Vagina (tissue), 2 donors: Measurements from ENCODE around the gene PEPD. TPM values are rescaled to one million over a fixed set of nuclear protein-coding genes. Genes with fewer than 3 reads are reported as not detected.

ENCODE experiments used
- DNase-seq, 2 donors: peaks; one replicate each; pipeline ENCODE4 v3.0.0-alpha.2; 2017; ENCODE audit errors: extremely low spot score in 2 of 2
- H3K27ac ChIP-seq: fragments of 200-600 bp; sonication (generic); one replicate; pipeline ENCODE4 v1.5.1; 2019
- H3K27me3 ChIP-seq: fragments of 200-600 bp; sonication (generic); one replicate; pipeline ENCODE4 v1.5.1; 2019
- H3K36me3 ChIP-seq, 2 donors: fragments of 200-600 bp; sonication (generic); one replicate each; pipeline ENCODE4 v1.5.1; 2017 to 2019
- H3K4me1 ChIP-seq: fragments of 200-600 bp; sonication (generic); one replicate; pipeline ENCODE4 v1.5.1; 2019
- H3K4me3 ChIP-seq, 2 donors: fragments of 200-600 bp; sonication (generic); 1 replicate in 1 of 2; 2 replicates in 1 of 2; pipeline ENCODE4 v1.5.1; 2016 to 2019
- H3K9me3 ChIP-seq: fragments of 200-600 bp; sonication (generic); one replicate; pipeline ENCODE4 v1.5.1; 2019
- POLR2A ChIP-seq, 2 donors: fragments of 450-650 bp; IDR thresholded peaks; one replicate each; pipeline ENCODE4 v1.6.1; 2017; ENCODE audit warnings: antibody characterized with exemption in 2 of 2, mild to moderate bottlenecking in 2 of 2, moderate library complexity in 2 of 2
- POLR2AphosphoS5 ChIP-seq, 2 donors: sonication (generic); formaldehyde crosslinking; IDR thresholded peaks; one replicate each; pipeline ENCODE4 v1.9.0; 2017; ENCODE audit warnings: antibody characterized with exemption in 2 of 2, mild to moderate bottlenecking in 2 of 2, low read depth in 1 of 2; ENCODE audit not compliant: insufficient read depth in 1 of 2
- intact Hi-C: fragments of 100-400 bp; cut with DNase I; formaldehyde crosslinking; loops from one replicate; pipeline ENCODE4 v1.15.1; 2023
- total RNA-seq: library from RNA; depleted of rRNA; stranded (reverse); fragments of >200 nt; gene quantifications from one replicate; pipeline ENCODE4 v1.2.3, GENCODE V29; 2016
- TF ChIP-seq, protein P1 (sequence below), 3 experiments: fragments of 450-650 bp in 2 of 3; fragments of 200-600 bp in 1 of 3; sonication (generic) in 1 of 3; IDR thresholded peaks; one replicate each; pipeline ENCODE4 v1.5.1; 2017 to 2019; ENCODE audit warnings: antibody characterized with exemption in 3 of 3, mild to moderate bottlenecking in 2 of 3, moderate library complexity in 2 of 3

Gene PEPD
- total RNA-seq, 1 donor from 2014 or later, result 61.9 TPM

DNA sequence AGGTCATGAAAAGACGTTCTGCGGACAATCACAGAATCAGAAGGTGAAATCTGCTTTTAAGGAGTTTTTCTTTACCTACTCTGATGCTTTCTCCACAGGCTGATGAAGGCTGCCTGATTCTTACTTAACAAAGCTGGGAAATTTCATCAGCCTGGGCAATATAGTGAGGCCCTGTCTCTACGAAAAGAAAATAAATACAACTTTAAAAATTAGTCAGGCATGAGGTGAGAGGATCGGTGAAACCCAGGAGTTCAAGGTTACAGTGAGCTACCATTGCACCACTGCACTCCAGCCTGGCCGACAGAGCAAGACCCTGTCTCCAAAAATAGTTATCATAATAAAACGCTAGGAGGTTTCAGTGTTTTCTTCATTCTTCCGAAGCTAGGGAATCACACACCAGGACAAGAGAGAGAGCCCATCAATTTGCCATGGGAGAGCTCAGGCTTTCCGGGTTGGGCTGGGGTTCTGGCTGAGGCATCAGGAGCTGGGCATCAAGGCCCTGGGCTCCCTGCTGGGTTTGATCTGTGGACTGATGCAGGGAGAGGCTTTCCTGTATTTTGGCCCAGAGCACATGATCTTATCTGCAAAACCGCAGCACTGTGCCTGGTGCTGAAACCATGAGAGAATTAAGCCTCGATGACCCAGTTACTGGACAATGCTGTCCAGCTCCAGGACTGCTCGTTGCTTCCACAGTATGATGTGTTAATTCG lies 173.1 kb downstream of the PEPD start:
- Histone ChIP-seq H3K36me3 (no peaks in the 10 kb centered on the region), H3K9me3 (no peaks in the 10 kb centered on the region), H3K4me1 (no peaks in the 10 kb centered on the region), H3K27ac (no peak overlapping the region), H3K27me3 (no peaks in the 10 kb centered on the region), H3K4me3 (no peak overlapping the region)
- no peak for TF ChIP-seq POLR2AphosphoS5 (IDR thresholded peaks at IDR 0.05; ENCODE audit: insufficient read depth in 1 of 2, low read depth in 1 of 2)
- no peak for TF ChIP-seq POLR2A (IDR thresholded peaks at IDR 0.05)
- TF ChIP-seq, protein P1, sequence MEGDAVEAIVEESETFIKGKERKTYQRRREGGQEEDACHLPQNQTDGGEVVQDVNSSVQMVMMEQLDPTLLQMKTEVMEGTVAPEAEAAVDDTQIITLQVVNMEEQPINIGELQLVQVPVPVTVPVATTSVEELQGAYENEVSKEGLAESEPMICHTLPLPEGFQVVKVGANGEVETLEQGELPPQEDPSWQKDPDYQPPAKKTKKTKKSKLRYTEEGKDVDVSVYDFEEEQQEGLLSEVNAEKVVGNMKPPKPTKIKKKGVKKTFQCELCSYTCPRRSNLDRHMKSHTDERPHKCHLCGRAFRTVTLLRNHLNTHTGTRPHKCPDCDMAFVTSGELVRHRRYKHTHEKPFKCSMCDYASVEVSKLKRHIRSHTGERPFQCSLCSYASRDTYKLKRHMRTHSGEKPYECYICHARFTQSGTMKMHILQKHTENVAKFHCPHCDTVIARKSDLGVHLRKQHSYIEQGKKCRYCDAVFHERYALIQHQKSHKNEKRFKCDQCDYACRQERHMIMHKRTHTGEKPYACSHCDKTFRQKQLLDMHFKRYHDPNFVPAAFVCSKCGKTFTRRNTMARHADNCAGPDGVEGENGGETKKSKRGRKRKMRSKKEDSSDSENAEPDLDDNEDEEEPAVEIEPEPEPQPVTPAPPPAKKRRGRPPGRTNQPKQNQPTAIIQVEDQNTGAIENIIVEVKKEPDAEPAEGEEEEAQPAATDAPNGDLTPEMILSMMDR (IDR thresholded peaks at IDR 0.05), result no peak
- intact Hi-C loops, result no loop called here
- DNase-seq, result no peak

DNA sequence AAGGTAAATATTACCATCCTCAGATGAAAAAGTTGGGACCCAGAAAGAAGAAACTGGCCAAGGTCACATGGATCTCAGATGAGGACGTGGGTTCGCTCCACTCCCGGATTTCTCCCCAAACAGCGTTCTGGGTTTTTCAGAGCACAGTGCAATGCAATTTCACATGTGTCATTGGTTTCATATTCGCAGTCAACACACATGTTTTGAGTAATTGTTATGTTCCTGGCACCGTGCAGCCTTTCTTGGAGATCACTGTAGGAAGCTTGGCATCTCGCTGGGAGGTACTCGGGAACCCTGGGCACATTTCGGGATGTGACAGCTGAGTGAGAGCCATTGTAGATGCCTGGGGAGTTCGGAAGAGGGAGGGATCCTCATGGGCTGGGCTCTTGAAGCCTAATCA lies 174.3 kb downstream of the PEPD start:
- Histone ChIP-seq H3K4me1 (no peaks in the 10 kb centered on the region), H3K36me3 (no peaks in the 10 kb centered on the region), H3K27ac (no peak overlapping the region), H3K9me3 (no peaks in the 10 kb centered on the region), H3K4me3 (no peak overlapping the region), H3K27me3 (no peaks in the 10 kb centered on the region)
- TF ChIP-seq POLR2A (IDR thresholded peaks at IDR 0.05), result no peak
- TF ChIP-seq, protein P1 (IDR thresholded peaks at IDR 0.05), result no peak
- no peak for TF ChIP-seq POLR2AphosphoS5 (IDR thresholded peaks at IDR 0.05; ENCODE audit: insufficient read depth in 1 of 2, low read depth in 1 of 2)
- intact Hi-C loops, result no loop called here
- DNase-seq, result no peak

DNA sequence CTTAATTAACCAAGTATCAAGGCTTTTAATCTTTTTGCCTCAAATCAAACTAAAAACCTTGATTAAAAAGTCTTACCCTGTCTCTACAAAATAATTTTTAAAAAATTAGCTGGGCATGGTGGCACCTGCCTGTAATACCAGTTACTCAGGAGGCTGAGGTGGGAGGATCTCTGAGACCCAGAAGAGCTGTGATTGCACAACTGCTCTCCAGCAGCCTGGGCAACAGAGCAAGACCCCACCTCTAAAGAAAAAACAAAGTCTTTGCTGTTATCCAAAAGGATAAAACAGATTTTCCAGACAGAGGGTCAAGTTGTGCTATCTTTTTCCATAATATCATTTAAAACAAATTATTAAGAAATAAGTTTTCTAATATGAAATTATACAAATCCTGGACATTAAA lies 174.9 kb downstream of the PEPD start:
- H3K27me3 ChIP-seq, result no peaks in the 10 kb centered on the region
- H3K27ac ChIP-seq, result no peak overlapping the region
- intact Hi-C loops, result no loop called here
- H3K4me1 ChIP-seq, result no peaks in the 10 kb centered on the region
- no peaks in the 10 kb centered on the region for H3K36me3 ChIP-seq
- no peaks in the 10 kb centered on the region for H3K9me3 ChIP-seq
- TF ChIP-seq POLR2AphosphoS5 (IDR thresholded peaks at IDR 0.05; ENCODE audit: insufficient read depth in 1 of 2, low read depth in 1 of 2) (no peak), POLR2A (IDR thresholded peaks at IDR 0.05) (no peak)
- TF ChIP-seq, protein P1 (IDR thresholded peaks at IDR 0.05), result no peak
- H3K4me3 ChIP-seq, result no peak overlapping the region
- no peak for DNase-seq

DNA sequence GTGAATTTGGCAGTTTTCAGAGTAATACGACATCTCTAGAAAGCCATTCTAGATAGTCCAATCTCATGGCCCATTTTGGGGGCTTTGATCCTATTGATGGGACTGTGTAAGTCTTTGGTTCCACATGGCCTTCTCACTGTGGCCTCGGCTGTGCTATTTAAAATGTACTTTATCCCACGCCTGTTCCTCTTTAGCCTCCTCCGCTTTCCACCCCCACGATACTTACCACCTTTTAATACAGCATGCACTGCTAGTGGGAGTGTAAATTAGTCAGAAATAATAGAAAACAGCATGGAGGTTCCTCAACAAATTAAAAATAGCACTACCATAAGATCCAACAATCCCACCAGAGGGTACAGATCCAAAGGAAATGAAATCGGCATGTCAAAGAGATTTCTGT lies 176.4 kb downstream of the PEPD start:
- intact Hi-C loops, result no loop called here
- no peak for TF ChIP-seq POLR2AphosphoS5 (IDR thresholded peaks at IDR 0.05; ENCODE audit: insufficient read depth in 1 of 2, low read depth in 1 of 2)
- no peak for TF ChIP-seq POLR2A (IDR thresholded peaks at IDR 0.05)
- TF ChIP-seq, protein P1 (IDR thresholded peaks at IDR 0.05), result no peak
- H3K4me1 ChIP-seq, result no peaks in the 10 kb centered on the region
- DNase-seq, result no peak
- H3K27ac ChIP-seq, result no peak overlapping the region
- no peaks in the 10 kb centered on the region for H3K27me3 ChIP-seq
- H3K4me3 ChIP-seq, result no peak overlapping the region
- H3K9me3 ChIP-seq, result no peaks in the 10 kb centered on the region
- no peaks in the 10 kb centered on the region for H3K36me3 ChIP-seq

DNA sequence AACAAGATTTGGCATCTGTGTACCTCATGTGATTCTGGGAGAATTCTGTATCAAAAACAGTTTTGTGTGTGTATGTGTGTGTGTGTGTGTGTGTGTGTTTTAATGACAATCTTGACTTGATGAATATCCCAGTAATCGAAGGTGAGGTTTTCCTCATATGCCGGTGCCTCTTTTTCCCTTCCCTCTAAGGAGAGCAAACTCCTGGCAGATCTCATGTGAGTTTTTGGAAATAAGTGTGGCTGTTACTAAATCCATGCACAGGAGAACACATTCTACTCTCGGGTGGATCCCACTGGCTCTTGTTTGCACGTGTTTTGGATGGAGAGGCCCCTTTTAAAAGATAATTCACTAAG lies 177.0 kb downstream of the PEPD start:
- Histone ChIP-seq H3K36me3 (no peaks in the 10 kb centered on the region), H3K27me3 (no peaks in the 10 kb centered on the region), H3K9me3 (no peaks in the 10 kb centered on the region), H3K4me3 (no peak overlapping the region), H3K27ac (no peak overlapping the region), H3K4me1 (no peaks in the 10 kb centered on the region)
- TF ChIP-seq POLR2AphosphoS5 (IDR thresholded peaks at IDR 0.05; ENCODE audit: insufficient read depth in 1 of 2, low read depth in 1 of 2), result no peak
- TF ChIP-seq, protein P1 (IDR thresholded peaks at IDR 0.05), result no peak
- TF ChIP-seq POLR2A (IDR thresholded peaks at IDR 0.05), result no peak
- no peak for DNase-seq
- intact Hi-C loops, result no loop called here
